Astrocyte (in vitro differentiated cells and primary cell): ENCODE data around the gene EXOC6B. TPM values are rescaled to one million over a fixed set of nuclear protein-coding genes. Genes with fewer than 3 reads are reported as not detected.
A peak's percentile ranks its signal among the peaks of the same experiment; 100 is the strongest.

Experiments used
- DNase-seq: peaks from one replicate; pipeline ENCODE4 v3.0.0-alpha.2; 2010; ENCODE audit warnings: low read depth
- FAIRE-seq: peaks from 2 replicates; lab custom pipeline; 2011; peaks lifted over from hg19 to GRCh38; lab: Jason Lieb, UNC
- H2AFZ ChIP-seq: 2 replicates; pipeline ENCODE4 v1.6.0; 2012; ENCODE audit warnings: low read depth, low read length, inconsistent platforms
- H3K27ac ChIP-seq: 2 replicates; pipeline ENCODE4 v1.5.1; 2011; ENCODE audit warnings: low read depth, low read length, inconsistent platforms
- H3K27me3 ChIP-seq: 2 replicates; pipeline ENCODE4 v1.6.0; 2011; ENCODE audit warnings: low read length, inconsistent platforms; ENCODE audit not compliant: insufficient read depth
- H3K36me3 ChIP-seq: 2 replicates; pipeline ENCODE4 v1.5.1; 2011; ENCODE audit warnings: low read length, inconsistent platforms; ENCODE audit not compliant: insufficient read depth
- H3K4me1 ChIP-seq: 2 replicates; pipeline ENCODE4 v1.5.1; 2011; ENCODE audit warnings: low read length, inconsistent platforms; ENCODE audit not compliant: insufficient read depth
- H3K4me2 ChIP-seq: 2 replicates; pipeline ENCODE4 v1.6.0; 2012; ENCODE audit warnings: low read length, inconsistent platforms
- H3K4me3 ChIP-seq: 2 replicates; pipeline ENCODE4 v1.5.1; 2011; ENCODE audit warnings: low read depth, mild to moderate bottlenecking, low read length, inconsistent platforms; ENCODE audit not compliant: insufficient read depth
- H3K79me2 ChIP-seq: 2 replicates; pipeline ENCODE4 v1.6.0; 2012; ENCODE audit warnings: mild to moderate bottlenecking, low read length, inconsistent platforms; ENCODE audit not compliant: insufficient read depth
- H3K9ac ChIP-seq: 2 replicates; pipeline ENCODE4 v1.6.0; 2012; ENCODE audit warnings: mild to moderate bottlenecking, low read length, inconsistent platforms
- H3K9me3 ChIP-seq: 2 replicates; pipeline ENCODE4 v1.5.1; 2012; ENCODE audit warnings: low read depth, mild to moderate bottlenecking, low read length, inconsistent platforms; ENCODE audit not compliant: insufficient read depth
- H4K20me1 ChIP-seq: 2 replicates; pipeline ENCODE4 v1.6.0; 2012; ENCODE audit warnings: low read length, inconsistent platforms; ENCODE audit not compliant: insufficient read depth
- H3K27ac Mint-ChIP-seq: one replicate; pipeline ENCODE4 v1.8.0; 2021; ENCODE audit warnings: mild to moderate bottlenecking, mixed read lengths; ENCODE audit not compliant: unreplicated experiment
- H3K27me3 Mint-ChIP-seq: one replicate; pipeline ENCODE4 v1.8.0; 2021; ENCODE audit warnings: low read depth, mixed read lengths; ENCODE audit not compliant: unreplicated experiment
- H3K36me3 Mint-ChIP-seq: one replicate; pipeline ENCODE4 v1.8.0; 2021; ENCODE audit warnings: low read depth, mixed read lengths; ENCODE audit not compliant: unreplicated experiment
- H3K4me1 Mint-ChIP-seq: one replicate; pipeline ENCODE4 v1.8.0; 2021; ENCODE audit warnings: low read depth, mixed read lengths; ENCODE audit not compliant: unreplicated experiment
- H3K4me3 Mint-ChIP-seq: one replicate; pipeline ENCODE4 v1.8.0; 2021; ENCODE audit warnings: mild to moderate bottlenecking, moderate library complexity, mixed read lengths; ENCODE audit not compliant: unreplicated experiment
- H3K9me3 Mint-ChIP-seq: one replicate; pipeline ENCODE4 v1.8.0; 2021; ENCODE audit warnings: mild to moderate bottlenecking, mixed read lengths; ENCODE audit not compliant: unreplicated experiment
- CTCF ChIP-seq: IDR thresholded peaks from 2 replicates; pipeline ENCODE4 v1.5.1; 2011; ENCODE audit warnings: low read depth, mild to moderate bottlenecking, inconsistent platforms, low read length, moderate library complexity; ENCODE audit not compliant: insufficient read depth
- EZH2 ChIP-seq: IDR thresholded peaks from 2 replicates; pipeline ENCODE4 v1.6.1; 2012; ENCODE audit warnings: mild to moderate bottlenecking, low read length, inconsistent platforms; ENCODE audit not compliant: insufficient read depth
- total RNA-seq: library from RNA; stranded (reverse); gene quantifications from 2 replicates; pipeline ENCODE4 v1.2.1, GENCODE V29; 2021

Gene EXOC6B
- total RNA-seq, 1 donor from 2014 or later: 31.8 TPM

- no peaks in the 10 kb centered on the region for H4K20me1 ChIP-seq
- no peaks in the 10 kb centered on the region for H3K79me2 ChIP-seq
- H3K27me3 Mint-ChIP-seq: peaks cover 10% of the 10 kb centered on the region
- DNase-seq (peak; percentile 72), FAIRE-seq (no peak)
- H3K4me2 ChIP-seq: no peak overlapping the region
- H3K36me3 ChIP-seq: no peaks in the 10 kb centered on the region
- TF ChIP-seq EZH2 (no peak), CTCF (no peak)
- H3K27ac ChIP-seq: no peak overlapping the region
- H3K4me1 ChIP-seq: peaks cover 8% of the 10 kb centered on the region
- H3K36me3 Mint-ChIP-seq: no peaks in the 10 kb centered on the region
- no peak overlapping the region for H3K4me3 Mint-ChIP-seq
- no peaks in the 10 kb centered on the region for H3K9me3 ChIP-seq
- H3K9ac ChIP-seq: no peak overlapping the region
- H3K4me3 ChIP-seq: no peak overlapping the region
- H3K9me3 Mint-ChIP-seq: no peaks in the 10 kb centered on the region
- H3K27ac Mint-ChIP-seq: no peak overlapping the region
- H3K27me3 ChIP-seq: peaks cover 11% of the 10 kb centered on the region
- H2AFZ ChIP-seq: no peak overlapping the region
- H3K4me1 Mint-ChIP-seq: no peaks in the 10 kb centered on the region
Measured at GRCh38 chr2:72864500-72864899, 38.7 kb upstream of the EXOC6B start.

- H3K9me3 Mint-ChIP-seq: no peaks in the 10 kb centered on the region
- no peaks in the 10 kb centered on the region for H3K9me3 ChIP-seq
- no peaks in the 10 kb centered on the region for H3K36me3 ChIP-seq
- FAIRE-seq: no peak
- no peak overlapping the region for H3K4me3 Mint-ChIP-seq
- H2AFZ ChIP-seq: peak overlapping the region; percentile 38
- H3K4me1 ChIP-seq: peaks cover 8% of the 10 kb centered on the region
- peaks cover 15% of the 10 kb centered on the region for H3K27me3 ChIP-seq
- no peak for DNase-seq
- H3K4me1 Mint-ChIP-seq: no peaks in the 10 kb centered on the region
- H3K79me2 ChIP-seq: no peaks in the 10 kb centered on the region
- no peaks in the 10 kb centered on the region for H3K36me3 Mint-ChIP-seq
- no peak overlapping the region for H3K27ac Mint-ChIP-seq
- no peak overlapping the region for H3K4me3 ChIP-seq
- peak overlapping the region; percentile 74 for H3K4me2 ChIP-seq
- no peak for TF ChIP-seq CTCF
- H3K27ac ChIP-seq: no peak overlapping the region
- no peak overlapping the region for H3K9ac ChIP-seq
- no peaks in the 10 kb centered on the region for H4K20me1 ChIP-seq
- H3K27me3 Mint-ChIP-seq: peaks cover 10% of the 10 kb centered on the region
Measured at GRCh38 chr2:72863046-72863445, 37.2 kb upstream of the EXOC6B start.

GRCh38 chr2:72862239-72862988 is 36.6 kb upstream of the EXOC6B start:
- H3K27me3 Mint-ChIP-seq: peaks cover 13% of the 10 kb centered on the region
- peak overlapping the region; percentile 30 for H3K4me3 ChIP-seq
- no peaks in the 10 kb centered on the region for H3K36me3 Mint-ChIP-seq
- peak overlapping the region; percentile 38 for H2AFZ ChIP-seq
- peaks cover 8% of the 10 kb centered on the region for H3K4me1 ChIP-seq
- H3K4me3 Mint-ChIP-seq: peak overlapping the region; percentile 71
- no peaks in the 10 kb centered on the region for H3K9me3 Mint-ChIP-seq
- TF ChIP-seq EZH2 (no peak), CTCF (peak; percentile 92)
- no peaks in the 10 kb centered on the region for H3K9me3 ChIP-seq
- FAIRE-seq (no peak), DNase-seq (peak; percentile 64)
- H3K79me2 ChIP-seq: no peaks in the 10 kb centered on the region
- H3K27me3 ChIP-seq: peaks cover 15% of the 10 kb centered on the region
- no peak overlapping the region for H3K9ac ChIP-seq
- no peaks in the 10 kb centered on the region for H4K20me1 ChIP-seq
- no peak overlapping the region for H3K27ac Mint-ChIP-seq
- no peaks in the 10 kb centered on the region for H3K36me3 ChIP-seq
- no peaks in the 10 kb centered on the region for H3K4me1 Mint-ChIP-seq
- peak overlapping the region; percentile 74 for H3K4me2 ChIP-seq
- no peak overlapping the region for H3K27ac ChIP-seq
